ENCODE data around the gene MFSD6L.

MFSD6L gene, protein sequence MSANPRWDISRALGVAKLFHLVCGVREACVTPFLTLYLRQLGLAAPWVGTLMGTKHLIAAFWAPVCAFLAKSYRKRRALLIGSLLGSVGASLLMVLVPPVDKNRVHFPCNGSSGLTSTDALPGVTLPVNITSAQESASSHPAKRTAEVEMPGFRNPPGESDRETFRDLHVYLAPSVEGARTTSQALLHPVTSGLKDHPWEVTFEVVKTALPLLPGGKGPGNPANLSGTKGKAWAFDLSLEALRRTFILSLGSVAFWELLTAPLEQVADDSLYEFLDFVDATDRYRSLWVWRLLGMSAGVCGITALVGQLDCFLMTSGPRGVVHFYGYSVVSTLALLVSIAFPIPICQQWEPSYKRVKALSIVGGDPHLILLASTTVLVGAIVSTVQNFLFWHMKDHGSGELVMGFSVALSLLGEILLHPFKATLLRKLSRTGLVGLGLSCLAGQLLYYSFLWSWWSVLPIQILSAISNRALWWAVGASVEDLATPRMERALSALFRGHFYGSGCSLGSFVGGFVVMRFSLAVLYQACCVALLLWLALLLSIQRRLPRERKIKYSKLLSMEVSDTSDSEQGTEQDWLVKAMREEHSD

GRCh38 chr17:8798846-8799569 lies at the start of gene MFSD6L:
TSS of gene MFSD6L (minus strand) at chr17:8799365. CDS start at chr17:8799120, 245 bp downstream.
- DNase-seq: no peak

DNA sequence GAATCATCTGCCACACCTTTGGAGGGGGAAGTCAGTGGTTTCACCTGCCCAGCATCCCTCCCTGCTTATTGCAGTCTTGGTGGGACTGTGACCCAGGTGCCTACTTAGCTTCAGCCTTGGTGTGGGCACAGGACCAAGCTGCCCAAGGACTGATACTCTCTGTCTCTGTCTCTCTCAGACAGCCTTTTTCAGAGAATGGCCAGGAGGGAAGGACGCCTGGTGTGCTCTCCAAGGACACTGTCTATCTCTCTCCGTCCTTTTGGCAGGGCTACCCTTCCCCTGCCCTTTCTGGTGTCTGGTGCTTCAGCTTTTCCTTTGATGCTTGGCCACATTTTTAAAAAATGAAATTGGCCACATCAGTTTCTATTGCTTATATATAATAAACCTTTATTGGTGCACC lies 48.7 kb upstream of the MFSD6L start:
- no peak for DNase-seq

DNA sequence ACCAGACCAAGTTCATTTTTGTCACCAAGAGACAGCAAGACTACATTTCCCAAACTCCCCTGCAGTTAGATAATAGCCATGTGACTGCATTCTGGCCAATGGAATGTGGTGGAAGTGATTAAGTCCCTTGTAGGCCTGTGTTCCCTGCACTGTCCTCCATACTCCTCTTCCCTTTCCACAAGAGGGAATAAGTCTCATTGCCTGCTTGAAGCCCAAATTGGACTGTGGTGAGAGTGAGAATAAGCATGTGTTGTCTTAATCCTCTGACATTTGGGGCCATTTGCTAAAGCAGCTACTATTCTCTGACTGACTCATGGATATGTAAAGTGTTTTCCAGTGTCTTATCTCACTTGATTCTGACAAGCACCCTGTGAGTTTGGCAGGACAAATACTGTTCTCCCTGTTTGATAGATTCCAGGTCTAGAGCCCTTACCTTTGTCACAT lies 47.6 kb upstream of the MFSD6L start:
- DNase-seq: no peak

GRCh38 chr17:8844229-8845218 lies 45.4 kb upstream of the MFSD6L start:
- no peak for DNase-seq

- DNase-seq: no peak
These were observed 44.2 kb upstream of the MFSD6L start for GRCh38 chr17:8843344-8843743.

GRCh38 chr17:8841844-8842243 lies 42.7 kb upstream of the MFSD6L start:
- DNase-seq: no peak

GRCh38 chr17:8839410-8839935 lies 40.3 kb upstream of the MFSD6L start:
- DNase-seq: no peak

GRCh38 chr17:8838551-8839095 lies 39.5 kb upstream of the MFSD6L start:
- DNase-seq: no peak

DNA sequence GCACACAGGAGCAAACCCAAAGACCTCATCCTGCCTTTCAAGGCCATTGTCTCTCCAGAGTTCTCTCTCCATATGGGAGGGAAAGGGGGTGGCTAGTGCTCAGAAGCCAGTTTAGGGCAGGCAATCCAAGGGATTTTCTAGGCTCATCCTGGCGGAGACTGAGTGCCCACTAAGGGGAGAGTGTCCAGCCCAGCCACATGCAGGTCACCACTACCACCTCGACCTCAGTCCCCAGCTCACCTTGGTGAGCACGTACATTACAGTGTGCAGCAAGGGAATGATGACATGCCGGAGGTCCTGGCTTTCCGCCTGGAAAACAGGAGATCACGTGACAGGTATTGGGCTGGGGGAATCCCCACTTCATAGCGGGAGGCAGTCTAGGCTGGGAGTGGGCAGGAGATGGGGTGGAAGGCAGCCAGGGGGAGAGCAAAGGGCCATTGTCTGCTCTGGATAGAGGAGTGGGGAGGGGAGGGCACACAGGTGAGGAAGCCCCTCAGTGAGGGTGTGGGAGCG lies 38.5 kb upstream of the MFSD6L start:
- no peak for DNase-seq

GRCh38 chr17:8836821-8837562 lies 37.8 kb upstream of the MFSD6L start:
- no peak for DNase-seq

GRCh38 chr17:8835631-8836364 lies 36.6 kb upstream of the MFSD6L start:
- no peak for DNase-seq

DNA sequence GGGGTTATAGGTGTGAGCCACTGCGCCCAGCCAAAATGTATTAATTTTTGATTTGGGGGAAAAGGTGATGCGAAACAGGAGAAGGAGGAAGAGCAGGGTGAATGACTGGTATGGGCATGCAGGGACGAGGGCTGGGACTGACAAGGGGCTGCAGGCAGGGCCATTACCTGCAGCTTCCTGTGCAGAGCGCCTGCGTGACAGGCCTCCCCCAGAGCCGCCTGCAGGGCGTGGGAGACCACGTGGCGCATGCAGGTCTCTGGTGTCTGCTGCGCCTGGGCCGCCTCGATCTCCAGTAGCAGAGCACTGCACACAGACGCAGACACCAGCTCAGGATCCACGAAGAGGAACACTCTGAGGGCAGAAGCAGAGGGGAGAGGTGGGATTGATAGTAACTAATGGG lies 35.9 kb upstream of the MFSD6L start:
- DNase-seq: no peak

DNA sequence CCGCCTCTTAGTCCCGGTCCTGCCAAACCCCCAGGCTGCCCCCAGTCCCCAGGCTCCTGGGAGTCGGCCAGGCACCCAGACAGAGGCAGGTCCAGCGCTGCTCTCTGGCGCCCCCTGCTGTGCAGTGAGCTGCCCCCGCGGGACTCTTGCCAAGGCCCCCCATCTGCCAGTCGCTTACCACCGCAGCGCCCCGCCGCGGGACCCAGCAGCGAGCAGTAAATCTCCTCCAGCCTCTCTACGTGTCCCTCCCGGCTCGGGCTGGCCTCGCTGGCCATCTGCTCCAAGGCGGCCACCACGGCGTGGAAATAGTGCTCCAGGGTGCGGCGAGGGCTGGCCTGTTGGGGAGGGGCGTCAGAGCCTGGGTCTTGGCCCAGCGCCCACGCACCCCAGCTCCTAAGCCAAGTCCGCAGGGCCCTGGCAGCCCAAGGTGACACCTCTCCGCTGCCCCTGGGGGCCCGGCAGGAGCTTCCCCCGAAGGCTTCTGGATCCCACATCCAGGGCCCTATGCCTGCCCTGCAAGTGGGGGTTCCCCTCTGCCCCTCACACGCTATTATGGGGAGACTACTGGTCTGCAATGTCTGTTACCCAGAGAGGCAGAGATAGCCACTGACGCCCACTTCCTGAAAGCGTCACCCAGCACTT lies 33.7 kb upstream of the MFSD6L start:
- peak; percentile 17 for DNase-seq

DNA sequence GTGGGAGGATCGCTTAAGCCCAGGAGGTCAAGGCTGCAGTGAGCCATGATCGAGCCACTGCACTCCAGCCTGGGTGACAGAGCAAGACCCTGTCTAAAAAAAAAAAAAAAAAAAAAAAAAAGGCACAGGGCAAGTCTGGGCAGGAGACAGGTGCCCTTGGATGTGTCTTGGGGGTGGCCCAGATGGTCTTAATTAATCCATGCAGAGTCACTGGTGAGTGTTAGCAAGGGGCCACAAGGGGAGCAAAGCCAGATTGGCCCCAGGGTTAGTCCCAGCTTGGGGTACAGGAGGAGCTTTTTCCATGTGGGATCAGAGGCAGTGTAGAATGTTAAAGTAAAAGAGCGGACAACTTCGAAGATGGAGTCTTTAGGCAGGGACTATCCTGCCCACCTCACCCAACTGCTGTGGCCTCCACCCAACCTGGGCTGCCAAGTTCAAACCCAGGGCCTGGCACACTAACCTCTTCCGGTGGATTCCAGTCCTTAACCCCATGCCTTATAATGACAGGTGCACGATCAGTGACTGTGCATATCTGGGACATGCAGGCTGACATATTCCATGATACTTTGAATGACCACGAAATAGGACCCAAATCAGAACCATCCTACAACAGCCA lies 32.2 kb upstream of the MFSD6L start:
- no peak for DNase-seq

DNA sequence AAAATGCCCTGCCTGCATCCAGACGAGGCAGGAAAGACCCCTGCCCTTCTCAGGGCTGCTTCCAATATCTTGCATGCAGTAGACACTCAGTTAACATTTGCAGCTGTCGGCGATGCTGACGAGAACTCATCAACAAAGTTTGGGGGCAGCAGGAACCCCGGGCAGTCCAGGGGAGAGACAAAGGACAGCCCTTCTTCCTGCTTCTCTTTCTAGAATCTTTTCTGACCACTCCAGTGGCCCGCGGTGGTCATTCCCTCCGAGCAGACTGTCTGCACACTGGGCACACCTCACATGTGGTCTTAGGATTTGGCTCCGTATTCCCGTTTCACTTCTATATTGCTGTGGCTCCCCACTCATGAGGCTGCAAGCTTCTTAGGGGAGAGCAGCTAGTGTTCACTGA lies 31.0 kb upstream of the MFSD6L start:
- no peak for DNase-seq

DNA sequence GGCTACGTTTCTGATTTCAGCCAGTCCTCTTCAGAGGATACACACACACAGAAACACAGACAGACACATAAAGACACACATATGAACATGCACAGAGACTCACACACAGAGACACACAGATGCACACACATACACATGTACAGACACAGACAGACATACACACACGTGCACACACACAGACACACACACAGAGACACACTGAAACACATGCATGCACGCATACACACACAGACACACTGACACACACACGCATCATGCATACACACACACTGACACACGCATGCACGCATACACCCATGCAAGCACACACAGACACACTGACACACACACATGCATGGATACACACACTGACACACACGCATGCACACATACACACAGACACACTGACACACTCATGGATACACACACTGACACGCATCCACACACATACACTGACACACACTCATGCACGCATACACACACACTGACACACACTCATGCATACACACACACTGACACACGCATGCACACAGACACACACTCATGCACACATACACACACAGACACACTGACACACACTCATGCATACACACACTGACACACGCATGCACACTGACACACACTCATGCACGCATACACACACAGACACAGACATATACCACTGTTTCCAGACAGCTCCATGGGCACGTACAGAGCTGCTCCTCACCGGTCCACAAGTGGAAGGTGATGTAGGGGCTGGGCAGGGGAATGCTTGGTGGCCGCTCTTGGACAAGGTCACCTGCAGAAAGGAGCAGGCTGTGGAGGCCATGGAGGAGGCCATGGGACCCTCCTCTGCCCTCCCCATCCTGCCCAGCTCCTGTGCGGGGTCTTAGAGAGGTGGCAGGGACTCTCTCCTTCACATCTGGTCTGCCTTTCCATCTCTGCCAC lies 30.1 kb upstream of the MFSD6L start:
- DNase-seq: no peak

- DNase-seq: no peak
These were observed 29.3 kb upstream of the MFSD6L start for GRCh38 chr17:8828517-8828875.

- DNase-seq: no peak
These were observed 27.8 kb upstream of the MFSD6L start for GRCh38 chr17:8826808-8827435.

All from activated gamma-delta T cell treated with Interleukin-2 at 50 U/mL for 16 hours (primary cell).